BJ (cell line): Measurements from ENCODE around the gene SRY. TPM values are rescaled to one million over a fixed set of nuclear protein-coding genes. Genes with fewer than 3 reads are reported as not detected.
A peak's percentile ranks its signal among the peaks of the same experiment; 100 is the strongest.
"Not testable (repeated sequence)": the region's sequence is repeated elsewhere in the genome, so short reads cannot be mapped to it uniquely, and the experiment has no call there.

Experiments used
- CTCF ChIA-PET: fragments of 350-600 bp; formaldehyde crosslinking; extraction: SDS; loops from one replicate; lab custom pipeline; 2021; ENCODE audit warnings: antibody characterized with exemption, inconsistent platforms; lab: Yijun Ruan, JAX
- POLR2A ChIA-PET: fragments of 300-600 bp; sonication (Branson Sonifier 250); formaldehyde crosslinking; extraction: SDS; loops from one replicate; lab custom pipeline; 2021; ENCODE audit warnings: antibody characterized with exemption; lab: Charles Lee
- DNase-seq: peaks from one replicate; pipeline ENCODE4 v3.0.0-alpha.2; 2011; ENCODE audit warnings: low read depth
- H3K27me3 ChIP-seq: 2 replicates; pipeline ENCODE4 v1.6.0; 2011; ENCODE audit warnings: low read length; ENCODE audit not compliant: control insufficient read depth, insufficient read depth
- H3K36me3 ChIP-seq: 2 replicates; pipeline ENCODE4 v1.5.1; 2011; ENCODE audit warnings: low read length; ENCODE audit not compliant: control insufficient read depth, insufficient read depth
- H3K4me3 ChIP-seq: 2 replicates; pipeline ENCODE4 v1.5.1; 2011; ENCODE audit warnings: low read depth, mild to moderate bottlenecking, control low read depth, low read length
- polyA minus RNA-seq: library from RNA; depleted of rRNA, polyadenylated mRNA; stranded (reverse); fragments of >200 nt; gene quantifications from 2 replicates; pipeline ENCODE4 v1.2.3, GENCODE V29; 2011; rRNA and poly(A)+ RNA removed
- polyA plus RNA-seq: library from polyadenylated mRNA; depleted of rRNA; stranded (reverse); fragments of >200 nt; gene quantifications from 2 replicates; pipeline ENCODE4 v1.2.3, GENCODE V29; 2011; rRNA removed
- TF ChIP-seq, protein P1 (sequence below): IDR thresholded peaks from 2 replicates; pipeline ENCODE4 v1.5.1; 2011; ENCODE audit warnings: low read depth, mild to moderate bottlenecking, control low read depth, inconsistent platforms, low read length, moderate library complexity; ENCODE audit not compliant: insufficient read depth

The SRY gene
- polyA plus RNA-seq (not detected in 2 replicates), polyA minus RNA-seq (not detected in 2 replicates)

DNA sequence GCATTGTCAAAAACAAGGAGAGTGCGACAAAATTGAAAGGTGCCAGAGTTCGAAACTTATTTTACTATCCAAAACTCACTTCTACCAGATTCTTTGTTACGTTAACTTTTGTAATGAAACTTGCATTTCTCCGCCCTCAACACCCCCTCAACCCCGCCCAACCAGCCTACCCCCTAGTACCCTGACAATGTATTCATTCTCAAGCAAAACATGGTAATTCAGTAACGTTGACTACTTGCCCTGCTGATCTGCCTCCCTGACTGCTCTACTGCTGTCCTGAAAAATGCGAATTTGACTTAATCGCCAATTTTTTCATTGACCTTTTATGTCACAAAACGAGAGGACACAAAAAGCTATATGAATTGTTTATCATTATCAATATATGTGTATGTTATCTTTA is at the start of gene SRY:
Gene SRY, minus strand, starts transcription at position 83 of the 400 bp plus-strand sequence. Its CDS starts 79 bp downstream, at position 4.
- TF ChIP-seq, protein P1, sequence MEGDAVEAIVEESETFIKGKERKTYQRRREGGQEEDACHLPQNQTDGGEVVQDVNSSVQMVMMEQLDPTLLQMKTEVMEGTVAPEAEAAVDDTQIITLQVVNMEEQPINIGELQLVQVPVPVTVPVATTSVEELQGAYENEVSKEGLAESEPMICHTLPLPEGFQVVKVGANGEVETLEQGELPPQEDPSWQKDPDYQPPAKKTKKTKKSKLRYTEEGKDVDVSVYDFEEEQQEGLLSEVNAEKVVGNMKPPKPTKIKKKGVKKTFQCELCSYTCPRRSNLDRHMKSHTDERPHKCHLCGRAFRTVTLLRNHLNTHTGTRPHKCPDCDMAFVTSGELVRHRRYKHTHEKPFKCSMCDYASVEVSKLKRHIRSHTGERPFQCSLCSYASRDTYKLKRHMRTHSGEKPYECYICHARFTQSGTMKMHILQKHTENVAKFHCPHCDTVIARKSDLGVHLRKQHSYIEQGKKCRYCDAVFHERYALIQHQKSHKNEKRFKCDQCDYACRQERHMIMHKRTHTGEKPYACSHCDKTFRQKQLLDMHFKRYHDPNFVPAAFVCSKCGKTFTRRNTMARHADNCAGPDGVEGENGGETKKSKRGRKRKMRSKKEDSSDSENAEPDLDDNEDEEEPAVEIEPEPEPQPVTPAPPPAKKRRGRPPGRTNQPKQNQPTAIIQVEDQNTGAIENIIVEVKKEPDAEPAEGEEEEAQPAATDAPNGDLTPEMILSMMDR = no peak
- peak within 1 kb of the TSS; percentile 23 for H3K4me3 ChIP-seq
- DNase-seq = no peak
- ChIA-PET POLR2A (no interaction called here), CTCF (no interaction called here)
- H3K36me3 ChIP-seq = no peaks in the 10 kb centered on the region
- peaks cover 6% of the 10 kb centered on the region for H3K27me3 ChIP-seq

DNA sequence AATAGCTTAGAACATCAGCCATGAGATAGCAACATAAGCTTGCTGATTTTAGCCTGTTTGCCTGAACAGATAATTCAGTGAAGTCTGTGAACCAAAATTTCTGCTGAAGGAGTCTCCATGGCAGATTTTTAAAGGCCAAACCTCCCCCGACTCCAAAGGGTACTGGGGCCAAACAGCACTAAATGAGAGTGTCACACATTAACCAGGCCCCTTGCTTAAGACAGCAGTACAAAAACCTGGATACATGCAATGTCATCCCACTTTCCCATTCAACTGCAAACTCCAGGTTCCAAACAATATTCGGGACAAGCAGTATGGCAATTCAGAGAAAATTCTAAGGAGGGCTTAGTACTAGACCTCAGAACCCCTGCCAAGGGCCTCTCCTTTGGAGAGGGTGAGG is 49.6 kb upstream of the SRY start:
- no peak overlapping the region for H3K4me3 ChIP-seq
- H3K36me3 ChIP-seq = no peaks in the 10 kb centered on the region
- ChIA-PET CTCF (no interaction called here), POLR2A (no interaction called here)
- H3K27me3 ChIP-seq = no peaks in the 10 kb centered on the region
- DNase-seq = no peak
- TF ChIP-seq, protein P1 = no peak

DNA sequence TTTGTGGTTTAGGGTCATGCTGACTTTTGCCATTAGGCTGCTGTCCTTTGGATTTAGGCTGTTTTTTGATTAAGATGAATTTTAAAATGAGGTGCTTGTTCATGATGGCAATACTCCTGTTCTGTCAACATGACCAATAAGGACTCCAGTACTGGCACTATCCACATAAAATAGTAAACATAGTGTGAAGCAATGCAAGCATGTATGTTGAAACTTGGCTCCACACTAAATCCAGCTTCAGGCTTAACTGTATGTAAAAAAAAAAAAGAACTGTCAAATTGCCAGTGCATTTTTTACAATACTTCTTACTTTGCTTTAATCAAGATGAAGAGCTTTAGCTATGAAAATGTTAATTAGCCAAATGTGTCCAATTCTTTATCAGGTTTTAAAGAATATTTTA is 47.7 kb upstream of the SRY start:
- DNase-seq = no peak
- TF ChIP-seq, protein P1 = no peak
- ChIA-PET POLR2A (no interaction called here), CTCF (no interaction called here)
- Histone ChIP-seq H3K4me3 (no peak overlapping the region), H3K27me3 (no peaks in the 10 kb centered on the region), H3K36me3 (no peaks in the 10 kb centered on the region)

DNA sequence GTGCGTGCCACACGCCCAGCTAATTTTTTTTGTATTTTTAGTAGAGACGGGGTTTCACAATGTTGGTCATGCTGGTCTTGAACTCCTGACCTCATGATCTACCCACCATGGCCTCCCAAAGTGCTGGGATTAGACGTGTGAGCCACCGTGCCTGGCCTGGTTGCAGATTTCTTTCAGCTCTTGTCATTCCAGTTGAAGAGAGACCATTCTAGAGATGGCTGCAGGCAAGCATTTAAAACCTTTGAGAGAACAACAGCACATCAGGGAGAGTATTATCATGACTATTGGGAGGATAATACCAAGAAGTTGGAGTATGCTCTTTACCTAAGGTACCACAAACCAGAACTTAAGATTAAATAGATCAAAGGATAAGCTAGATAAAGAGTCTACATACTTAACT is 41.0 kb upstream of the SRY start:
- CTCF ChIA-PET = no interaction called here
- Histone ChIP-seq H3K27me3 (no peaks in the 10 kb centered on the region; the same call in none of the 2 replicates), H3K4me3 (no peak overlapping the region), H3K36me3 (no peaks in the 10 kb centered on the region)
- no peak for DNase-seq
- POLR2A ChIA-PET = no interaction called here
- TF ChIP-seq, protein P1 = no peak

DNA sequence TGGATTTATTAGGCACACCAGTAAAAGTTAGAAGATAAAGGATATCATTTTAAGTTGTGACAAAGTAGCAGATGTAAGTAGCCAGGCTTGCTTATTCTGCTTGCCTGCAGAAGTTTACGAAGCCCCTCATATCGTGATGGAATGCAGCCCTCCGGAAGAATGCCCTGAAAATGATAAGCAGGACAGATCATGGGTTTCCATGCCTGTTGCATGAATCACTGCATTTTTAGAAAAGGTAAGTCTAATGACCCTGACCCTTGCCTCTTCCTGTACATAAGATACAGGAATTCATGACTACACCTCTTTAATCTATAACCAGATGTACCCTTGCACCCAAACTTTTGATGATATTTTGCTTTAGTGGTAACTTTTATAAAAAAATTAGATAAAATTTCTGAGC is 37.0 kb upstream of the SRY start:
- H3K4me3 ChIP-seq = no peak overlapping the region
- H3K36me3 ChIP-seq = no peaks in the 10 kb centered on the region
- H3K27me3 ChIP-seq = no peaks in the 10 kb centered on the region; the same call in none of the 2 replicates
- ChIA-PET POLR2A (no interaction called here), CTCF (no interaction called here)
- no peak for DNase-seq
- TF ChIP-seq, protein P1 = no peak

DNA sequence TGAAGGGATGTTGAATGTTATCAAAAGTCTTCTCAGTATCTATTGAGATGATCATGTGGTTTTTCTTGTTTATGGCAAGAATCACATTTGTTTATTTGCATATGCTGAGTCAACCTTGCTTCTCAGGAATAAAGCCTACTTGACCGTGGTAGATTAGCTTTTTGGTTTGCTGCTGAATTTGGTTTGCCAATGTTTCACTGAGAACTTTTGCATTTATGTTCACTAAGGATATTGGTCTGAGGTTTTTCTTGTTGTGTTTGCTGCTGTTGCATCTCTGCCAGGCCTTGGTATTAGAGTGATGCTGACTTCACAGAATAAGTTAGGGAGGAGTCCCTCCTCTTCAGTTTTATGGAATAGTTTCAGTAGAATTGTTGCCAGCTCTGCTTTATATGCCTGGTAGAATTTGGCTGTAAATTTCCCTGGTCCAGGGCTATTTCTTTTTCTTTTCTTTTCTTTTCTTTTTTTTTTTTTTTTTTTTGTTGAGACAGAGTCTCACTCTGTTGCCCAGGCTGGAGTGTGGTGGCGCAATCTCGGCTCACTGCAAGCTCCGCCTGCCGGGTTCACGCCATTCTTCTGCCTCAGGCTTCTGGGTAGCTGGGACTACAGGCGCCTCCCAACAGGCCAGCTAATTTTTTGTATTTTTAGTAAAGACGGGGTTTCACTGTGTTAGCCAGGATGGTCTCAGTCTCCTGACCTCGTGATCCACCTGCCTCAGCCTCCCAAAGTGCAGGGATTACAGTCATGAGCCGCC is 29.8 kb upstream of the SRY start:
- POLR2A ChIA-PET, H3K27me3 ChIP-seq, CTCF ChIA-PET, H3K36me3 ChIP-seq, H3K4me3 ChIP-seq, DNase-seq: not testable (repeated sequence)
